HG03159 (cell line): Measurements from ENCODE around the gene PYDC2.
"Not testable (repeated sequence)": the region's sequence is repeated elsewhere in the genome, so short reads cannot be mapped to it uniquely, and the experiment has no call there.

Experiments used
- ATAC-seq: cut with Tn5 transposase; IDR thresholded peaks from one replicate; pipeline ENCODE4 v1.9.1; 2021; ENCODE audit warnings: mild to moderate bottlenecking, moderate library complexity; ENCODE audit not compliant: unreplicated experiment

PYDC2 gene

DNA sequence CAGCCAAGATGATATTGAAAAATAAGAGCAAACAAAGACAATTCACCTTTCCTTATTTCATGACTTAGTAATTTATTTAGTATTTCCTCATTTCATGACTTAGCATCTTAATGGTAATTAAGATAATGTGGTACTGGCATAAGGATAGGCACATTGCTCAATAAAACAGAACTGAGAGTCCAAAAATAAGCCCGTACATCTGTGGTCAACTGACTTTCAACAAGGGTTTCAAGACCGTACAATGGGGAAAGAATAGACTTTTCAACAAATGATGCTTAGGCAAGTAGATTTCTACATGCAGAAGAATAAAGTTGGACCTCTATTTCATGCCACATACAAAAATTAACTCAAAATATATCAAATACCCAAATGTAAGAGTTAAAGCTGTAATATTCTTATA lies 603 bp upstream of the PYDC2 start:
- ATAC-seq: no peak

DNA sequence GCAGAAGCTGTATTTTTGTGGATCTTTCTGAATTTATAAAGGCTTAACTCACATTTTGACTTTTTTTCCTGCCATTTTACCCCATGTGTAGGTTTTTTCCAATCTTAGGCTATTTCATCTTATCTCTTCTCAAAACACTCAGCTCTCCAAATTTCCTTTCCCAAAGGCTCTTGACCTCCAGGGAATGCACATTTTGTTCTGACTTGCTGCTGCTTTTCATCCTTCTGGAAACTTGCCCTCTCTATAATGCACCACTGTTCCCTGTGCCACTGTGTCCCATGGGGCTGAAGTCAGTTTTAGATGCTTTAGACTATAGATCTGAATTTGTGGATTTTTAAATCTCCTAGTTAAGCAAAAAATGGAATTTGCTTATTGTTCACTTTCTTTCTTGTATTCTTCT lies 9.1 kb downstream of the PYDC2 start:
- no peak for ATAC-seq

- ATAC-seq: no peak
Observed at GRCh38 chr3:191470545-191470944, 9.6 kb downstream of the PYDC2 start.

DNA sequence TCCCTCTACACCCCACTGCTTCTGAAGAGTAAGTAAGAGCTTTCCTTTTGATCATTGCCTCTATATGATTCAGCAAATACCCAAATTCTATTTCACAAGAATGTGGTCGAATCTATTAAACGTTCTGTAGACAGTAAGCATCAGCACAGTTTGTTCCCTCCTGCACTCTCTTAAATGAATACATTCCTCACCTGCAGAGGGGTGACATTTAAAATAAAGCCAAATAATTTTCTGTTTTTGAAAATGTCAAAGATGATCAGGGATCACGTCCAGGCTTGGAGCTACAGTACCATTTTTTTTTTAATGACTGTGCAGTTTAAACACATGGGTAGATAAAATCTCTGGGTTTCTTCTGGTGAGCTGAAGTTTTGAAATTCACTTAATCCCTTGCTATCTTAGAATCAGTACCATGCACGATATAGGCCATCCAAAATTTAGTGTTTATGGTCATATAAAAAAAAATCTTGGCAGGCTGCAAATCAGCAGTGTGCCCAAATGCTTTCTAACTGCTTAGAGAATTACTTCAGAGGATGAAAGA lies 12.8 kb downstream of the PYDC2 start:
- no peak for ATAC-seq

DNA sequence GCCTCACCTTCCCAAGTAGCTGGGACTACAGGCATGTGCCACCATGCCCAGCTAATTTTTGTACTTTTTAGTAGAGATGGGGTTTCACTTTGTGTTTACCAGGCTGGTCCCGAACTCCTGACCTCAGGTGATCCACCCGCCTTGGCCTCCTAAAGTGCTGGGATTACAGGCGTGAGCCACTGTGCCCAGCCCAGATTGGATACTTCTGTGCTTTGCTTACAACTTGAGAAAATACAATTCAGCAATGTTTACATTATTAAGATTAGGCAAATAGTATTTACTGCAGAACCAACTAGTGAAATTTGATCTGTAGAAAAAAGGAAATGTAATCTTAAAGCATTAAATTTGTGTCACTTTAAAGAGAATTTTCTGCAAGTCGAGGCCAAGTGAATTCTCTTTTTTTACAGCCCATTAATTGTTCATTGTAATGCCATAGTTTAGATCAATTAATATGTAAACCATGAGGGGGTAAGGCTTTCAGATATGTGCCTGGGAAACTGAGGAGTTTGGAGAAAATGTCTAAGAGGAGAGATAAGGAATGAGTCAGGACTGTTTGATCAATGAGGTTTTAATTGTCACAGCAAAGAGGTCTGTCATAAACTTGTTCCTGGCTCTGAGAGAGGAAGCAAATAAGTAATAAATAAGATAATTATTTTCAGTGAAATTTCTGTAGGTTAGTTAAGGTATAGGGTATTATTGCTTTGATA lies 15.3 kb downstream of the PYDC2 start:
- ATAC-seq: no peak

DNA sequence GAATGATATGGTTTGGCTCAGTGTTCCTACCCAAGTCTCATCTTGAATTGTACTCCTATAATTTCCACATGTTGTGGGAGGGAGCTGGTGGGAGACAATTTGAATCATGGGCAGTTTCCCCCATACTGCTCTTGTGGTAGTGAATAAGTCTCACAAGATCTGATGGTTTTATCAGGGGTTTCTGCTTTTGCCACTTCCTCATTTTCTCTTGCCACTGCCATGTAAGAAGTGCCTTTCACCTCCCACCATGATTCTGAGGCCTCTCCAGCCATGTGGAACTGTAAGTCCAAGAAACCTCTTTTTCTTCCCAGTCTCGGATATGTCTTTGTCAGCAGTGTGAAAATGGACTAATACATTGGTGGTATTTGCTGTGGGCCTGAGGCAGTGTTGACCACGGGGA lies 23.0 kb downstream of the PYDC2 start:
- not testable (repeated sequence) for ATAC-seq

DNA sequence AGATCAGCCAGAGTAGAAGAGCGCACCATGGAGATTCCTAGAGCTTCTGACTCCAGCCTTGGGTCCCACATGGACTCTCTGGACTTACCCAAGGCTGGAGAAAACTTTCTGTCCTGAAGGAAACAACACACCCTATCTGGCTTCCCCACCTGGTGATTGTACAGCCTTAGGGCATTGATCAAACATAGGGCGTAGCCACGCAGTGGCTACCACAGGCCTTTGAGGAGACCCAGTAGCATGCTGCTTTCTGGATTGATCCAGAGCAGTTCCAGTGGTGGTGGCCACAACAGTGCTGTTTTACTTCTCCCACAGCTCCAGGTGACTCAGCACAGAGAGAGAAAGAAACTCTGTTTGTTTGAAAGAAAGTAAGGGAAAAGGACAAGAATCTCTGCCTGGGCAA lies 23.5 kb downstream of the PYDC2 start:
- ATAC-seq: no peak

DNA sequence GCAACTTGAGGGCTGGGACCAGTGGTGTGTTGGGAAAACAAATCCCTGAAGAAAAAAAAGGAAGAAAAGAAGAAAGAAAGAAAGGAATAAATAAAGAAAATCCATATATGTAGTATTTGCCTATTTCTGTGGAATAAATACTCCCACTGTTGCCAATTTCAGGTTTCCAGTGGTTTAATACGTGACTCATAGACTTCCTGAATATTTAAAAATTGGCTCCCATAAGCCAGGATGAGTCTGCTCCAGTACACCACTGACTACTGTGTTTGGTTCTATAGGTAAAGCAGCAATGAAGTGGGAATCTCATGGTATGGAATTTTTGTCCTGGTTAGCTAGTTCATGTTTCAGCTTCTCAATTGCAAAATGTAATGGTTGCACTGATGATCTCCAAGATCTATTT lies 31.6 kb downstream of the PYDC2 start:
- no peak for ATAC-seq

- ATAC-seq: no peak
Observed at GRCh38 chr3:191493336-191493735, 32.4 kb downstream of the PYDC2 start.

GRCh38 chr3:191499307-191500080 lies 38.5 kb downstream of the PYDC2 start:
- ATAC-seq: no peak

DNA sequence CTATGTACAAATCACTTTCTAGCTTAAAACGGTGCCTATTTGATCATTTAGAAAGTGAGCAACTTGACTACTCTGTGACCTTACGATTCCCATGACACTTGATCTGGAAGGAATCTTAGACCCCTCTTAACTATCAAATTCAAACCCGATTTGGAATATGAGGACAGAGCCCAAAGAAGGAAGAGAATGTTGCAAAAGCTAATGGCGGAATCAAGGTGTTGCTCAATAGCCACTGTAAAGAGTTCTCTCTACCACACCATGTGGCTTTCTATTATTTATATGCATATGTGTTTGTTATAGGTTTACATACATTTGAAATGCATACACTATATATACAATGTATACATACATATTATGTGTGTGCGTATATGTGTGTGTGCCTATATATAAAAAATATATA lies 39.9 kb downstream of the PYDC2 start:
- ATAC-seq: no peak

- ATAC-seq: no peak
Observed at GRCh38 chr3:191502583-191502982, 41.6 kb downstream of the PYDC2 start.

DNA sequence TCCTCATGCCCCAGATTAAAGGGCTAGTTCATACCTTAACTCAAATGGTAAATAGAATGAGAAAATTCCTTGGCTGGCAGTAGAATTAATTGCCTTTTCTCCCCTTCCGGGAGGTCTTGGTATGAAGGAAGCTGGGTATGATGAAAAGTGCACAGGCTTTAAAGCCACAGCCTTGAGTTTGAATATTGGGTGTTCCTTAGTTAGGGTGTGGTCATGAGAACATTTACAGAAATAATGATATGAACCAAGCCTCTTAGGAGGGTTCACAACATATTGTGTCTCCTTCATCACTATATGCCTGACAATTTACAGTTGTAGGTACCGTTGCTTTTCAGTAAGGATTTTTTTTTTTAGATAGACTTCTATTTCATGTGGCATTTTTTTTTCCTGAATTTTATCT lies 48.1 kb downstream of the PYDC2 start:
- ATAC-seq: no peak
